K562 (cell line): ENCODE measurements around the gene ATP2A3. TPM values are rescaled to one million over a fixed set of nuclear protein-coding genes. Genes with fewer than 3 reads are reported as not detected.

ENCODE experiments used
- ATAC-seq: fragments of 200-7000 bp; cut with Tn5 transposase; 3 replicates; pipeline ENCODE4 v1.9.1; 2020; ENCODE audit warnings: moderate library complexity
- BruUV-seq: library from RNA; stranded (reverse); fragments of 400-500 nt; replicated peaks from 2 replicates; lab custom pipeline; 2021; lab: Mats Ljungman, UMichigan
- CTCF ChIA-PET: fragments of 300-600 bp; formaldehyde crosslinking; extraction: SDS; loops from one replicate; lab custom pipeline; 2021; ENCODE audit warnings: low intra/inter-chr PET ratio; lab: Yijun Ruan, JAX
- POLR2A ChIA-PET: fragments of 300-600, 350-650 bp; sonication (Branson Sonifier 250); formaldehyde crosslinking; extraction: SDS; loops from one replicate; lab custom pipeline; 2021; ENCODE audit warnings: antibody characterized with exemption, inconsistent platforms; lab: Yijun Ruan, JAX
- DNase-seq, 4 experiments: peaks; one replicate each; pipeline versions ENCODE4 v3.0.0 to v3.0.0-alpha.2; 2011 to 2018; ENCODE audit warnings: low spot score in 3 of 4, mixed read lengths in 3 of 4; ENCODE audit errors: extremely low read depth in 1 of 4
- FAIRE-seq: peaks from 2 replicates; lab custom pipeline; 2011; peaks lifted over from hg19 to GRCh38; lab: Jason Lieb, UNC
- H2AFZ ChIP-seq: 2 replicates; pipeline ENCODE4 v1.6.0; 2011; ENCODE audit warnings: low read depth, low read length, control low read depth, inconsistent platforms
- H3K27ac ChIP-seq: fragments of 200-600 bp; 3 replicates; pipeline ENCODE4 v1.8.0; 2011; ENCODE audit warnings: low read depth, mild to moderate bottlenecking, control low read depth, inconsistent platforms, low read length, moderate library complexity, mixed read lengths; ENCODE audit errors: extremely low read depth
- H3K27me3 ChIP-seq, 2 experiments: fragments of 300-600 bp in 1 of 2; 2 replicates in 1 of 2; 3 replicates in 1 of 2; pipeline versions ENCODE4 v1.6.0 to v1.8.0; 2011; ENCODE audit warnings: inconsistent platforms in 2 of 2, low read length in 2 of 2, mild to moderate bottlenecking in 1 of 2, mixed read lengths in 1 of 2, moderate library complexity in 1 of 2; ENCODE audit not compliant: control insufficient read depth in 2 of 2, insufficient read depth in 2 of 2
- H3K36me3 ChIP-seq: fragments of 300-600 bp; 3 replicates; pipeline ENCODE4 v1.8.0; 2011; ENCODE audit warnings: mild to moderate bottlenecking, low read length, inconsistent platforms; ENCODE audit not compliant: control insufficient read depth, insufficient read depth
- H3K4me1 ChIP-seq, 2 experiments: fragments of 200-600 bp in 1 of 2; replicated peaks in 1 of 2; 2 replicates in 1 of 2; 3 replicates in 1 of 2; pipeline versions ENCODE4 v1.5.1 to v1.8.0; 2011; ENCODE audit warnings: inconsistent platforms in 2 of 2, low read length in 2 of 2, mild to moderate bottlenecking in 1 of 2, mixed read lengths in 1 of 2, moderate library complexity in 1 of 2; ENCODE audit not compliant: control insufficient read depth in 2 of 2, insufficient read depth in 2 of 2
- H3K4me2 ChIP-seq: 2 replicates; pipeline ENCODE4 v1.6.1; 2011; ENCODE audit warnings: low read length, control low read depth, inconsistent platforms, mixed read lengths; ENCODE audit not compliant: insufficient read depth
- H3K4me3 ChIP-seq: fragments of 200-600 bp; sonication (generic), shearing (Covaris generic); 2 replicates; pipeline ENCODE4 v1.5.1; 2016; ENCODE audit warnings: control low read depth, inconsistent platforms
- H3K79me2 ChIP-seq: fragments of 200-600 bp; 3 replicates; pipeline ENCODE4 v1.8.0; 2011; ENCODE audit warnings: low read length, inconsistent platforms; ENCODE audit not compliant: control insufficient read depth, insufficient read depth
- H3K9ac ChIP-seq, 2 experiments: 2 replicates each; pipeline versions ENCODE4 v1.6.0 to v1.6.1; 2011; ENCODE audit warnings: low read depth in 2 of 2, low read length in 2 of 2, control low read depth in 1 of 2, inconsistent platforms in 1 of 2, mild to moderate bottlenecking in 1 of 2, mixed read lengths in 1 of 2; ENCODE audit not compliant: insufficient read depth in 1 of 2
- H3K9me1 ChIP-seq: one replicate; pipeline ENCODE4 v1.6.0; 2011; ENCODE audit warnings: inconsistent platforms, mild to moderate bottlenecking, low read length, moderate library complexity; ENCODE audit not compliant: control insufficient read depth, insufficient read depth
- H3K9me3 ChIP-seq: replicated peaks from 2 replicates; pipeline ENCODE4 v1.5.1; 2011; ENCODE audit warnings: low read depth, low read length, inconsistent platforms; ENCODE audit not compliant: control insufficient read depth, insufficient read depth
- H4K20me1 ChIP-seq: replicated peaks from 2 replicates; pipeline ENCODE4 v1.6.1; 2011; ENCODE audit warnings: low read length, inconsistent platforms, mixed read lengths; ENCODE audit not compliant: control insufficient read depth, insufficient read depth
- CC2D1A ChIP-seq: fragments of 450-650 bp; IDR thresholded peaks from 2 replicates; pipeline ENCODE4 v1.6.1; 2017; ENCODE audit warnings: mild to moderate bottlenecking
- CGGBP1 ChIP-seq: fragments of 250-450 bp; sonication (Bioruptor Pico); IDR thresholded peaks from 2 replicates; pipeline ENCODE4 v1.9.0; 2021; ENCODE audit warnings: mild to moderate bottlenecking
- CHD1 ChIP-seq: fragments of 200-600 bp; sonication (generic); IDR thresholded peaks from one replicate; pipeline ENCODE4 v1.6.1; 2012; ENCODE audit warnings: mild to moderate bottlenecking, moderate library complexity, low read length, inconsistent platforms
- E2F6 ChIP-seq, 2 experiments: IDR thresholded peaks; 2 replicates each; pipeline ENCODE4 v1.6.1; 2011; ENCODE audit warnings: borderline replicate concordance in 1 of 2, control low read depth in 1 of 2, low read depth in 1 of 2, low read length in 1 of 2, mild to moderate bottlenecking in 1 of 2, mixed read lengths in 1 of 2, moderate library complexity in 1 of 2; ENCODE audit not compliant: insufficient read depth in 1 of 2, insufficient read length in 1 of 2, poor library complexity in 1 of 2, severe bottlenecking in 1 of 2; ENCODE audit errors: extremely low read depth in 1 of 2
- FOS ChIP-seq: IDR thresholded peaks from 3 replicates; pipeline ENCODE4 v1.6.1; 2011; ENCODE audit not compliant: insufficient read length; ENCODE audit errors: extremely low read depth
- MAFG ChIP-seq: fragments of 450-650 bp; conservative IDR thresholded peaks from 2 replicates; pipeline ENCODE4 v1.6.1; 2016; ENCODE audit warnings: missing genetic modification characterization, missing compliant biosample characterization
- SETDB1 ChIP-seq: IDR thresholded peaks from one replicate; pipeline ENCODE4 v1.6.1; 2012; ENCODE audit warnings: low read length, control low read depth, inconsistent platforms
- ZBTB11 ChIP-seq, 3 experiments: fragments of 200-800 bp in 1 of 3; fragments of 250-450 bp in 1 of 3; fragments of 450-650 bp in 1 of 3; sonication (Bioruptor Pico) in 1 of 3; sonication (Bioruptor generic) in 1 of 3; formaldehyde crosslinking in 1 of 3; IDR thresholded peaks; 2 replicates each; pipeline versions ENCODE4 v1.6.1 to v1.8.0; 2016 to 2022; ENCODE audit warnings: mild to moderate bottlenecking in 2 of 3, missing genetic modification characterization in 2 of 3, missing compliant biosample characterization in 1 of 3, moderate library complexity in 1 of 3
- ZBTB7A ChIP-seq: IDR thresholded peaks from 2 replicates; pipeline ENCODE4 v1.6.1; 2011; ENCODE audit warnings: low read depth, mild to moderate bottlenecking, low read length, moderate library complexity, borderline replicate concordance; ENCODE audit not compliant: control insufficient read depth
- WGBS: fragments of 100-300 bp; shearing (Covaris generic); methylation state at CpG from one replicate; pipeline ENCODE4 v1.1.6; 2016; ENCODE audit warnings: low coverage, mixed read lengths; ENCODE audit not compliant: insufficient coverage; ENCODE audit errors: missing lambda C conversion rate; 5-methylcytosine and 5-hydroxymethylcytosine counted together
- in situ Hi-C: fragments of 300-500 bp; cut with MboI; formaldehyde crosslinking; loops from 4 replicates; pipeline ENCODE4 v1.15.0; 2018; ENCODE audit warnings: inconsistent platforms, mixed read lengths
- intact Hi-C: fragments of 100-400 bp; cut with micrococcal nuclease; formaldehyde crosslinking; loops from 2 replicates; pipeline ENCODE4 v1.14.2; 2022
- polyA plus RNA-seq, 8 experiments: library from polyadenylated mRNA; depleted of rRNA in 4 of 8; stranded (reverse) in 5 of 8; unstranded in 3 of 8; fragments of >200 nt; fragmentation: Nextera tagmentation in 2 of 8; fragmentation: Illumina TruSeq in 1 of 8; extraction: Ambion mirVana in 2 of 8; extraction: Trizol in 1 of 8; gene quantifications; 2 replicates each; pipeline versions ENCODE4 v1.2.1 to v1.2.3, GENCODE V29; 2011 to 2014; ENCODE audit warnings: inconsistent platforms in 1 of 8, missing spikeins in 1 of 8
- total RNA-seq, 7 experiments: library from RNA; depleted of rRNA in 6 of 7; stranded (reverse); fragments of >200 nt in 6 of 7; fragmentation: Illumina TruSeq in 2 of 7; extraction: Trizol in 2 of 7; gene quantifications; 2 replicates each; pipeline versions ENCODE4 v1.2.1 to v1.2.3, GENCODE V29; 2011 to 2021; ENCODE audit warnings: low replicate concordance in 1 of 7

Gene ATP2A3
- total and polyA plus RNA-seq, 9 of the 15 experiments (the other 6 are each of a cell fraction or from before 2014, with no cell fraction given): 0.65 to 103 (median 31.3) TPM

GRCh38 chr17:3879186-3879585 lies 85.1 kb downstream of the ATP2A3 start:
- POLR2A ChIA-PET: interaction anchor here (0.6 kb wide), 3 partner anchors 11 to 321 kb away, joined by 3 read pairs; no protein-coding TSS in a partner anchor
- Histone ChIP-seq H3K27ac (no peak overlapping the region), H3K4me1 (no peaks in the 10 kb centered on the region), H3K9me3 (no peaks in the 10 kb centered on the region), H3K4me2 (no peak overlapping the region), H4K20me1 (no peaks in the 10 kb centered on the region), H3K36me3 (peaks cover 55% of the 10 kb centered on the region; the same call in 1 of the 3 replicates), H2AFZ (no peak overlapping the region), H3K4me3 (no peak overlapping the region), H3K79me2 (no peaks in the 10 kb centered on the region), H3K27me3 (no peaks in the 10 kb centered on the region), H3K9ac (peak overlapping the region in 1 of 2 experiments; percentile 26; a peak in 1 of 4 replicates), H3K9me1 (no peaks in the 10 kb centered on the region)
- BruUV-seq: no TSS peak
- 92% methylated on average over 5 of the region's 5 CpGs for WGBS
- FAIRE-seq: no peak
- intact Hi-C loops: no loop called here
- no peak for ATAC-seq
- in situ Hi-C loops: no loop called here
- no peak for TF ChIP-seq E2F6 (IDR thresholded peaks at IDR 0.05; ENCODE audit: borderline replicate concordance in 1 of 2, extremely low read depth in 1 of 2, insufficient read depth in 1 of 2, insufficient read length in 1 of 2, low read depth in 1 of 2, low read length in 1 of 2, poor library complexity in 1 of 2, severe bottlenecking in 1 of 2)
- no peak for TF ChIP-seq CGGBP1
- no peak for TF ChIP-seq SETDB1
- TF ChIP-seq MAFG: no peak
- no peak for TF ChIP-seq ZBTB11 (CRISPR knock-in tag; IDR thresholded peaks at IDR 0.05)
- TF ChIP-seq CHD1: no peak
- no peak for TF ChIP-seq ZBTB7A
- TF ChIP-seq CC2D1A: no peak
- no peak for TF ChIP-seq FOS
- CTCF ChIA-PET: no interaction called here
- no peak for DNase-seq
